Caco-2 (cell line): ENCODE measurements around the gene SLC9A2. TPM values are rescaled to one million over a fixed set of nuclear protein-coding genes. Genes with fewer than 3 reads are reported as not detected.

Source experiments
- BruUV-seq: library from RNA; stranded (reverse); fragments of 400-500 nt; replicated peaks from 2 replicates; lab custom pipeline; 2021; lab: Mats Ljungman, UMichigan
- CTCF ChIA-PET: fragments of 300-600 bp; sonication (Branson Sonifier 250); formaldehyde crosslinking; loops from one replicate; lab custom pipeline; 2022; ENCODE audit warnings: antibody characterized with exemption; lab: Charles Lee
- POLR2A ChIA-PET: fragments of 300-600 bp; sonication (Branson Sonifier 250); formaldehyde crosslinking; loops from one replicate; lab custom pipeline; 2022; ENCODE audit warnings: antibody characterized with exemption; lab: Charles Lee
- DNase-seq, 2 experiments: peaks; one replicate each; pipeline versions ENCODE4 v3.0.0 to v3.0.0-alpha.2; 2020 to 2022
- H3K27me3 ChIP-seq: replicated peaks from 2 replicates; pipeline ENCODE4 v1.6.0; 2011; ENCODE audit warnings: low read length; ENCODE audit not compliant: control insufficient read depth, insufficient read depth
- H3K36me3 ChIP-seq: 2 replicates; pipeline ENCODE4 v1.5.1; 2011; ENCODE audit warnings: low read length; ENCODE audit not compliant: control insufficient read depth, insufficient read depth
- H3K4me1 ChIP-seq: fragments of 250-450 bp; sonication (Bioruptor Pico); 2 replicates; pipeline ENCODE4 v1.5.1; 2020; ENCODE audit warnings: mild to moderate bottlenecking
- H3K4me3 ChIP-seq: 2 replicates; pipeline ENCODE4 v1.5.1; 2011; ENCODE audit warnings: low read depth, mild to moderate bottlenecking, control low read depth, low read length
- H3K9me3 ChIP-seq: fragments of 250-450 bp; sonication (Bioruptor Pico); 2 replicates; pipeline ENCODE4 v1.5.1; 2020; ENCODE audit warnings: mild to moderate bottlenecking, moderate library complexity
- H3K27ac Mint-ChIP-seq: one replicate; pipeline ENCODE4 v1.8.0; 2022; ENCODE audit warnings: mixed read lengths; ENCODE audit not compliant: unreplicated experiment
- H3K27me3 Mint-ChIP-seq: one replicate; pipeline ENCODE4 v1.8.0; 2022; ENCODE audit warnings: mixed read lengths; ENCODE audit not compliant: insufficient read depth, unreplicated experiment
- H3K36me3 Mint-ChIP-seq: one replicate; pipeline ENCODE4 v1.8.0; 2022; ENCODE audit warnings: mild to moderate bottlenecking, mixed read lengths; ENCODE audit not compliant: insufficient read depth, unreplicated experiment
- H3K4me1 Mint-ChIP-seq: one replicate; pipeline ENCODE4 v1.8.0; 2022; ENCODE audit warnings: low read depth, mixed read lengths; ENCODE audit not compliant: unreplicated experiment
- H3K4me3 Mint-ChIP-seq: one replicate; pipeline ENCODE4 v1.8.0; 2022; ENCODE audit warnings: mild to moderate bottlenecking, moderate library complexity, mixed read lengths; ENCODE audit not compliant: unreplicated experiment
- H3K9me3 Mint-ChIP-seq: one replicate; pipeline ENCODE4 v1.8.0; 2022; ENCODE audit warnings: mixed read lengths; ENCODE audit not compliant: unreplicated experiment
- CTCF ChIP-seq, 2 experiments: fragments of 200-600 bp in 1 of 2; IDR thresholded peaks; 1 replicate in 1 of 2; 2 replicates in 1 of 2; pipeline versions ENCODE4 v1.5.1 to v1.8.0; 2011 to 2022; ENCODE audit warnings: antibody characterized with exemption in 1 of 2, control low read depth in 1 of 2, inconsistent platforms in 1 of 2, low read depth in 1 of 2, low read length in 1 of 2, mild to moderate bottlenecking in 1 of 2, moderate library complexity in 1 of 2; ENCODE audit not compliant: insufficient read depth in 1 of 2, severe bottlenecking in 1 of 2, unreplicated experiment in 1 of 2
- intact Hi-C: fragments of 100-400 bp; cut with micrococcal nuclease; formaldehyde crosslinking; loops from one replicate; pipeline ENCODE4 v1.10.0; 2022; ENCODE audit not compliant: unreplicated experiment
- total RNA-seq: library from RNA; stranded (reverse); gene quantifications from 2 replicates; pipeline ENCODE4 v1.2.3, GENCODE V29; 2022

SLC9A2 gene
- total RNA-seq, 1 experiment from 2014 or later: 14.4 TPM

GRCh38 chr2:102717308-102718018 lies 98.1 kb downstream of the SLC9A2 start:
- Histone ChIP-seq H3K4me1 (no peaks in the 10 kb centered on the region), H3K9me3 (no peaks in the 10 kb centered on the region), H3K27me3 (no peaks in the 10 kb centered on the region), H3K36me3 (peaks cover 5% of the 10 kb centered on the region), H3K4me3 (no peak overlapping the region)
- no TSS peak for BruUV-seq
- H3K27me3 Mint-ChIP-seq: no peaks in the 10 kb centered on the region
- H3K4me1 Mint-ChIP-seq: no peaks in the 10 kb centered on the region
- no peak overlapping the region for H3K27ac Mint-ChIP-seq
- H3K4me3 Mint-ChIP-seq: no peak overlapping the region
- POLR2A ChIA-PET: no interaction called here
- CTCF ChIA-PET: no interaction called here
- no peak for DNase-seq
- H3K36me3 Mint-ChIP-seq: peaks cover 53% of the 10 kb centered on the region
- intact Hi-C loops: no loop called here
- TF ChIP-seq CTCF (IDR thresholded peaks at IDR 0.05; ENCODE audit: insufficient read depth in 1 of 2, low read depth in 1 of 2, low read length in 1 of 2, severe bottlenecking in 1 of 2, unreplicated experiment in 1 of 2): no peak
- H3K9me3 Mint-ChIP-seq: no peaks in the 10 kb centered on the region

DNA sequence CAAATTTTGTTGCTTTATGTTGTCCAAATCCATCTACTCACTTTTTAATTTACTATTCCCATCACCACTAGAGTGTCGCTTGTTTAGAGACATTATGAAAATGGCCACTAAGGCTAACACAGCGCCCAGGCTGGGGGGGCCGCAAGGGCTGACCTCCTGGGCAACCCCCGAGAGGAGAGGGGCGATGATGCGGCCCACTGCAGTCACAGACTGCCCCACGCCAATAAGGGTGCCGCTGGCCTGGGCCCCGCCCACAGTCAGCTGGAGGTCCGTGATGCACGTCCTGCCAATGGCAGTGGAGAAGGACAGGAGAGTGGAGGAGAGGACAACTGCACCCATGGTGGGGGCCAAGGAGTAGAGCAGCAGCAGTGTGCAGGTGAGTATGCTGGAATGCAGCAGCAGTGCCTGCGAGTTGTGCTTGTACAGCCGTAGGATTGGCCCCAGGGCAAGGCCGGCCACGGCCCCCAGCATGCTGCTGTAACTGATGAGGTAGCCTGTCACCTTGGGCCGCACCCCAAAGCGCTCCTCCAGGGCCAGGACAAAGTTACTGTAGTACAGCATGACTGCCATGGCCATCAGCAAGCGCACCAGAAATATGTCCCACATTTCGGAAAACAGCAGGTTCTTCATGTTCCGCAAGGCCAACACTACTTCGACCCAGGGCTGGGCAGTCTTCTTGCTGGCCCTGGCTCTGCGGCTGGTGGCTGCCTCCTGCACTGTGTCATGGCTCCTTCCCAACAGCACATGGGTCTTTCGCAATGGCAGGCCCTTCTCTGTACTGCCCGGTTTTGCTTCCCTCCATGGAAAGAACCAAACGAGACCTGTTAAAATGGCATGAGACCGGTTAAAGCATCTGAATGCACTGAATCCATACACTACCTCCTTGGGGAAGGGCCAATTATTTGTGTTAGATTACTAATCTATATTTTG lies 99.3 kb downstream of the SLC9A2 start:
- BruUV-seq: no TSS peak
- Histone ChIP-seq H3K36me3 (peaks cover 5% of the 10 kb centered on the region), H3K27me3 (no peaks in the 10 kb centered on the region), H3K9me3 (no peaks in the 10 kb centered on the region), H3K4me1 (peaks cover 2% of the 10 kb centered on the region; the same call in 1 of the 2 replicates), H3K4me3 (no peak overlapping the region)
- Mint-ChIP-seq H3K4me1 (peaks cover under 1% of the 10 kb centered on the region), H3K4me3 (no peak overlapping the region), H3K27me3 (no peaks in the 10 kb centered on the region), H3K27ac (no peak overlapping the region), H3K9me3 (no peaks in the 10 kb centered on the region), H3K36me3 (peaks cover 65% of the 10 kb centered on the region)
- POLR2A ChIA-PET: no interaction called here
- intact Hi-C loops: no loop called here
- CTCF ChIA-PET: no interaction called here
- DNase-seq: no peak
- TF ChIP-seq CTCF (IDR thresholded peaks at IDR 0.05; ENCODE audit: insufficient read depth in 1 of 2, low read depth in 1 of 2, low read length in 1 of 2, severe bottlenecking in 1 of 2, unreplicated experiment in 1 of 2): no peak

DNA sequence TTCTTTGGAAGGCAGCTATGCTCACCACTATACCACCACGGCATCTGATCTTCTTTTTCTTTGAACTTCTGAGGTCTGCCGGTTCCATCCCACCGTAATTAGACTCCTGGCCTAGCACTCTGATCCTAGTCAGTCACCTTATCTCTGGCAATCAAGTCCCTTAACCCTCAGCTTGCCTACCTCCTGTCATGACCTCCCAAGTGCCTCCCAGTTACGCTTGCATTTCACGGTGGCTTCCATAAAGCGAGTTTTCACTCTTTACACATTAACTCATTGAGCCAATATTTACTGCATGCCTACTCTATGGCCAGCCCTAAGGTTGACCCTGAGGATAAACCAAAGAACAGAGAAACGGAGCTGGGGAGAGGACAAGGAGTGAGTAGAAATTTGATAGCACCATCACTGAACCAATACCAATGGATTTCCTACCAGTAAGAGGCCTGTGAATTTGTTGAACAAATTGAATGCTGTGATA lies 104.7 kb downstream of the SLC9A2 start:
- peak overlapping the region; percentile 32 for H3K27ac Mint-ChIP-seq
- ChIA-PET CTCF (interaction anchor here (0.8 kb wide), 2 partner anchors 30 to 138 kb away, joined by 3 to 4 read pairs; no protein-coding TSS in a partner anchor), POLR2A (interaction anchor here (0.6 to 0.7 kb wide), 2 partner anchors 12 to 829 kb away, joined by 3 read pairs; no protein-coding TSS in a partner anchor)

More for the DNA sequence above, 104.7 kb downstream of the SLC9A2 start:
- Mint-ChIP-seq H3K4me3 (peak overlapping the region; percentile 6), H3K36me3 (peaks cover 74% of the 10 kb centered on the region), H3K4me1 (peaks cover 21% of the 10 kb centered on the region), H3K27me3 (no peaks in the 10 kb centered on the region), H3K9me3 (no peaks in the 10 kb centered on the region)
- TF ChIP-seq CTCF (IDR thresholded peaks at IDR 0.05; ENCODE audit: insufficient read depth in 1 of 2, low read depth in 1 of 2, low read length in 1 of 2, severe bottlenecking in 1 of 2, unreplicated experiment in 1 of 2): no peak
- no peaks in the 10 kb centered on the region for H3K9me3 ChIP-seq
- no peaks in the 10 kb centered on the region for H3K27me3 ChIP-seq
- intact Hi-C loops: no loop called here
- DNase-seq: peak; percentile 58 to 79
- H3K36me3 ChIP-seq: peaks cover 3% of the 10 kb centered on the region
- H3K4me1 ChIP-seq: peaks cover 16% of the 10 kb centered on the region; the same call in 1 of the 2 replicates
- no TSS peak for BruUV-seq
- no peak overlapping the region for H3K4me3 ChIP-seq
